CD14-positive monocyte (primary cell): ENCODE results near the gene MAP1LC3B2. TPM values are rescaled to one million over a fixed set of nuclear protein-coding genes. Genes with fewer than 3 reads are reported as not detected.
A peak's percentile ranks its signal among the peaks of the same experiment; 100 is the strongest.

Experiments
- DNase-seq, 3 donors: peaks; one replicate each; pipeline ENCODE4 v3.0.0-alpha.2; 2011 to 2022
- H2AFZ ChIP-seq: 2 replicates; pipeline ENCODE4 v1.6.0; 2012; ENCODE audit warnings: mild to moderate bottlenecking, low read depth, low read length, inconsistent platforms; ENCODE audit not compliant: insufficient read depth, poor library complexity, severe bottlenecking
- H3K27ac ChIP-seq, 2 donors: 1 replicate in 1 of 2; 2 replicates in 1 of 2; pipeline ENCODE4 v1.5.1; 2012 to 2013; ENCODE audit warnings: low read length in 2 of 2, control low read depth in 1 of 2, inconsistent platforms in 1 of 2, low read depth in 1 of 2, mild to moderate bottlenecking in 1 of 2
- H3K27me3 ChIP-seq, 2 donors: one replicate each; pipeline versions ENCODE4 v1.6.0 to v1.6.1; 2011 to 2013; ENCODE audit warnings: low read length in 2 of 2; ENCODE audit not compliant: control insufficient read depth in 2 of 2, insufficient read depth in 2 of 2
- H3K36me3 ChIP-seq, 2 donors: replicated peaks in 1 of 2; 1 replicate in 1 of 2; 2 replicates in 1 of 2; pipeline versions ENCODE4 v1.5.1 to v1.6.1; 2012 to 2013; ENCODE audit warnings: low read length in 2 of 2, control low read depth in 1 of 2, inconsistent platforms in 1 of 2, mild to moderate bottlenecking in 1 of 2; ENCODE audit not compliant: insufficient read depth in 2 of 2, control insufficient read depth in 1 of 2
- H3K4me1 ChIP-seq, 2 donors: 1 replicate in 1 of 2; 2 replicates in 1 of 2; pipeline versions ENCODE4 v1.5.1 to v1.6.1; 2012 to 2013; ENCODE audit warnings: low read length in 2 of 2, control low read depth in 1 of 2, inconsistent platforms in 1 of 2, mild to moderate bottlenecking in 1 of 2, moderate library complexity in 1 of 2; ENCODE audit not compliant: insufficient read depth in 2 of 2, control insufficient read depth in 1 of 2
- H3K4me2 ChIP-seq: replicated peaks from 2 replicates; pipeline ENCODE3; 2012; ENCODE audit warnings: low read length, moderate library complexity, mild to moderate bottlenecking; ENCODE audit not compliant: poor library complexity, severe bottlenecking; ENCODE audit errors: extremely low read depth
- H3K4me3 ChIP-seq, 3 experiments: fragments of 200-600 bp in 1 of 3; sonication (generic) in 1 of 3; replicated peaks in 1 of 3; 1 replicate in 2 of 3; 2 replicates in 1 of 3; pipeline ENCODE4 v1.5.1; 2011 to 2013; ENCODE audit warnings: low read length in 3 of 3, mild to moderate bottlenecking in 3 of 3, control low read depth in 2 of 3, low read depth in 2 of 3, inconsistent platforms in 1 of 3, moderate library complexity in 1 of 3
- H3K79me2 ChIP-seq: 2 replicates; pipeline ENCODE4 v1.6.0; 2012; ENCODE audit warnings: mild to moderate bottlenecking, control low read depth, inconsistent platforms, low read length, moderate library complexity; ENCODE audit not compliant: insufficient read depth
- H3K9ac ChIP-seq: 2 replicates; pipeline ENCODE4 v1.6.0; 2017; ENCODE audit warnings: low read length, mild to moderate bottlenecking; ENCODE audit not compliant: insufficient read depth, poor library complexity, severe bottlenecking
- H3K9me3 ChIP-seq, 2 donors: replicated peaks in 1 of 2; 1 replicate in 1 of 2; 2 replicates in 1 of 2; pipeline versions ENCODE4 v1.5.1 to v1.6.1; 2012 to 2013; ENCODE audit warnings: low read length in 2 of 2, control low read depth in 1 of 2; ENCODE audit not compliant: control insufficient read depth in 1 of 2, insufficient read depth in 1 of 2
- H4K20me1 ChIP-seq: 2 replicates; pipeline ENCODE4 v1.6.0; 2012; ENCODE audit warnings: mild to moderate bottlenecking, low read length, control low read depth, moderate library complexity; ENCODE audit not compliant: insufficient read depth
- H3K27ac Mint-ChIP-seq, 7 donors: one replicate each; pipeline ENCODE4 v1.8.0; 2020; ENCODE audit warnings: mild to moderate bottlenecking in 7 of 7, mixed read lengths in 7 of 7, moderate library complexity in 6 of 7, inconsistent platforms in 2 of 7
- H3K27me3 Mint-ChIP-seq, 3 donors: one replicate each; pipeline ENCODE4 v1.8.0; 2021 to 2022; ENCODE audit warnings: low read depth in 3 of 3, mild to moderate bottlenecking in 3 of 3, mixed read lengths in 3 of 3, moderate library complexity in 3 of 3, inconsistent platforms in 1 of 3
- H3K36me3 Mint-ChIP-seq, 2 donors: one replicate each; pipeline ENCODE4 v1.8.0; 2020; ENCODE audit warnings: mixed read lengths in 2 of 2, inconsistent platforms in 1 of 2, mild to moderate bottlenecking in 1 of 2
- H3K4me1 Mint-ChIP-seq: one replicate; pipeline ENCODE4 v1.8.0; 2020; ENCODE audit warnings: mild to moderate bottlenecking, mixed read lengths
- H3K4me3 Mint-ChIP-seq, 2 donors: one replicate each; pipeline ENCODE4 v1.8.0; 2020; ENCODE audit warnings: mild to moderate bottlenecking in 2 of 2, mixed read lengths in 2 of 2, moderate library complexity in 1 of 2
- H3K9me3 Mint-ChIP-seq, 7 donors: one replicate each; pipeline ENCODE4 v1.8.0; 2020 to 2022; ENCODE audit warnings: mixed read lengths in 7 of 7, mild to moderate bottlenecking in 6 of 7, moderate library complexity in 6 of 7, inconsistent platforms in 2 of 7
- WGBS: methylation state at CpG from one replicate; pipeline ENCODE4 v1.1.5; 2013; ENCODE audit warnings: missing lambda C conversion rate; ENCODE audit not compliant: insufficient coverage; 5-methylcytosine and 5-hydroxymethylcytosine counted together
- intact Hi-C, 2 donors: fragments of 100-400 bp; cut with micrococcal nuclease; formaldehyde crosslinking; loops; one replicate each; pipeline versions ENCODE4 v1.15.0 to v1.15.1; 2023
- polyA plus RNA-seq, 3 donors: library from polyadenylated mRNA; depleted of rRNA in 1 of 3; unstranded in 2 of 3; stranded (reverse) in 1 of 3; fragments of 300-500 nt in 2 of 3; fragments of >200 nt in 1 of 3; fragmentation: Illumina TruSeq in 2 of 3; gene quantifications; 1 replicate in 2 of 3; 2 replicates in 1 of 3; pipeline ENCODE4 v1.2.3, GENCODE V29; 2012 to 2021
- TF ChIP-seq, protein P1 (sequence below): fragments of 200-600 bp; IDR thresholded peaks from one replicate; pipeline ENCODE4 v1.8.0; 2022; ENCODE audit warnings: antibody characterized with exemption, mild to moderate bottlenecking

Gene MAP1LC3B2
- polyA plus RNA-seq, 3 donors, result 2.6 to 12.9 (median 6.4) TPM

DNA sequence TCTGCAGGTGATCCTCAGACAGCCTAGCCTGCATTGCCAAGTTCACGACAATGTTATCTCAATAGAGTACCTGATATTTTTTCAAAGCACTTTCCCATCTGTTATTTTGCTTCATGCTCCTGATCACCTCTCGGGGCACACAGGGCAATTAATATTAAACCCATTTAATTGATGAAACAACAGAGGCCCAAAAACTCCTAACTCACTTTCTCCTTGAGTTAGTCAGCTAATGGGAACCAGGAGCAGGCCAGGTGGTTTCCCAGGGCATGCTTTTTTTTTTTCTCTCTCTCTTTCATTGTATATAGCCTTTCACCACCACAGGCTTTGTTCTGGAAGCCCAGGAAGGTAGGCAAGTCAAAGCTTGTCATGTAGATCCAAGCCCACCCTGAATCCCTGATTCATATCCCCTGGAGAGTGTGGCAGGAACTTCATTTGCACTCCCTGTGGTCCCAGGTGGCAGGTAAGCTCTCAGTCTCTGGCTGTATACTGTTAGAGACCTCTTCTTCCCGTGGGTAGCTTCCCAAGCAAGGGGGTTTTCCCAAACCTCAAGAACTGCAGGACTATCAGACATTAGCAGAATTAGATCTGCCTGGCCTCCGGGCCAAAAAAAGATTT, 41.6 kb upstream of the MAP1LC3B2 start:
- Histone ChIP-seq H3K27me3 (no peaks in the 10 kb centered on the region), H3K36me3 (no peaks in the 10 kb centered on the region), H2AFZ (no peak overlapping the region), H3K9me3 (peaks cover 0 to 6% of the 10 kb centered on the region in 2 donors), H3K4me1 (peaks cover 6 to 15% of the 10 kb centered on the region in 2 donors), H3K9ac (no peak overlapping the region), H3K4me2 (no peak overlapping the region), H4K20me1 (no peaks in the 10 kb centered on the region), H3K79me2 (no peaks in the 10 kb centered on the region), H3K27ac (no peak overlapping the region), H3K4me3 (no peak overlapping the region)
- 82% methylated on average over 2 of the region's 4 CpGs for WGBS
- Mint-ChIP-seq H3K4me3 (no peak overlapping the region), H3K4me1 (peaks cover 18% of the 10 kb centered on the region), H3K27me3 (peaks cover 0 to 7% (median 3%) of the 10 kb centered on the region in 3 donors), H3K9me3 (peaks cover 0 to 4% (median 0%) of the 10 kb centered on the region in 7 donors), H3K36me3 (no peaks in the 10 kb centered on the region), H3K27ac (peak overlapping the region in 1 of 7 donors; percentile 10)
- DNase-seq, result no peak
- intact Hi-C loops, result no loop called here
- TF ChIP-seq, protein P1, sequence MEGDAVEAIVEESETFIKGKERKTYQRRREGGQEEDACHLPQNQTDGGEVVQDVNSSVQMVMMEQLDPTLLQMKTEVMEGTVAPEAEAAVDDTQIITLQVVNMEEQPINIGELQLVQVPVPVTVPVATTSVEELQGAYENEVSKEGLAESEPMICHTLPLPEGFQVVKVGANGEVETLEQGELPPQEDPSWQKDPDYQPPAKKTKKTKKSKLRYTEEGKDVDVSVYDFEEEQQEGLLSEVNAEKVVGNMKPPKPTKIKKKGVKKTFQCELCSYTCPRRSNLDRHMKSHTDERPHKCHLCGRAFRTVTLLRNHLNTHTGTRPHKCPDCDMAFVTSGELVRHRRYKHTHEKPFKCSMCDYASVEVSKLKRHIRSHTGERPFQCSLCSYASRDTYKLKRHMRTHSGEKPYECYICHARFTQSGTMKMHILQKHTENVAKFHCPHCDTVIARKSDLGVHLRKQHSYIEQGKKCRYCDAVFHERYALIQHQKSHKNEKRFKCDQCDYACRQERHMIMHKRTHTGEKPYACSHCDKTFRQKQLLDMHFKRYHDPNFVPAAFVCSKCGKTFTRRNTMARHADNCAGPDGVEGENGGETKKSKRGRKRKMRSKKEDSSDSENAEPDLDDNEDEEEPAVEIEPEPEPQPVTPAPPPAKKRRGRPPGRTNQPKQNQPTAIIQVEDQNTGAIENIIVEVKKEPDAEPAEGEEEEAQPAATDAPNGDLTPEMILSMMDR, result no peak

DNA sequence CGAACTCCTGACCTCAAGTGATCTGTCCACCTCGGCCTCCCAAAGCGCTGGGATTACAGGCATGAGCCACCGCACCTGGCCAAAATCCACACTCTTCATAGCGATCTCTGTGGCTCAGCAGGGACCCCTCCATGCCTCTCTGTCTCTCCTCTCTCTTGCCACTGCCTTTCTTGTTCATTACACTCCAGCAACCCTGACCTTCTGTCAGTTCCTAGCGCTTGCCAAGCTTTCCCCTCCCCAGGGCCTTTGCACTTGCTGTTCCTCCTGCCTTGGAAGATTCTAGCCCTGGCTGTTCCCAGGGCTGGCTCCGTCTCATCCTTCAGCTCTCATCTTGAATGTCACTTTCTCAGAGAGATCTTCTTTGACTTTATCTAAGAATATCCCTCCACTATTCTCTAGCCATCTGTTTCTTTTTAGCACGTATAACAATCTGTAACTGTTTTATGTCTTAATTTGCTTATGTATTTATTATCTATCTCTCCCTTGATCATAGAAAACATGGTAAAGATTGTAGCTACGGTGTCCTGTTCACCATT, 38.9 kb upstream of the MAP1LC3B2 start:
- no peak overlapping the region for H3K4me3 Mint-ChIP-seq
- TF ChIP-seq, protein P1, result no peak
- peaks cover 6 to 14% of the 10 kb centered on the region in 2 donors for H3K4me1 ChIP-seq
- H3K4me1 Mint-ChIP-seq, result peaks cover 18% of the 10 kb centered on the region
- no peaks in the 10 kb centered on the region for H3K9me3 ChIP-seq
- H3K9me3 Mint-ChIP-seq, result peaks cover 0 to 2% (median 0%) of the 10 kb centered on the region in 7 donors
- no peaks in the 10 kb centered on the region for H3K36me3 ChIP-seq
- H3K27me3 Mint-ChIP-seq, result peaks cover 0 to 9% (median 5%) of the 10 kb centered on the region in 3 donors
- no peaks in the 10 kb centered on the region for H3K36me3 Mint-ChIP-seq
- intact Hi-C loops, result no loop called here
- 97% methylated on average over 6 of the region's 9 CpGs for WGBS
- no peak for DNase-seq
- H4K20me1 ChIP-seq, result no peaks in the 10 kb centered on the region
- H3K9ac ChIP-seq, result no peak overlapping the region
- no peak overlapping the region for H2AFZ ChIP-seq
- H3K79me2 ChIP-seq, result no peaks in the 10 kb centered on the region
- H3K4me2 ChIP-seq, result no peak overlapping the region
- H3K4me3 ChIP-seq, result no peak overlapping the region
- H3K27ac ChIP-seq, result no peak overlapping the region
- H3K27ac Mint-ChIP-seq, result no peak overlapping the region
- no peaks in the 10 kb centered on the region for H3K27me3 ChIP-seq
